Lung (tissue), 12 donors: Measurements from ENCODE around the gene ADO. TPM values are rescaled to one million over a fixed set of nuclear protein-coding genes. Genes with fewer than 3 reads are reported as not detected.
"Not testable (repeated sequence)": the region's sequence is repeated elsewhere in the genome, so short reads cannot be mapped to it uniquely, and the experiment has no call there.

Source experiments
- ATAC-seq: fragments of 200-7000 bp; cut with Tn5 transposase; one replicate; pipeline ENCODE4 v1.9.1; 2020; ENCODE audit warnings: moderate number of reproducible peaks; ENCODE audit not compliant: insufficient read depth, low FRiP score
- DNase-seq, 3 donors: peaks; one replicate each; pipeline ENCODE4 v3.0.0-alpha.2; 2013 to 2017
- H3K27ac ChIP-seq, 2 donors: one replicate each; pipeline ENCODE4 v1.5.1; 2013; ENCODE audit warnings: mild to moderate bottlenecking in 2 of 2, moderate library complexity in 2 of 2, control low read depth in 1 of 2, inconsistent platforms in 1 of 2, low read depth in 1 of 2, low read length in 1 of 2
- H3K27me3 ChIP-seq, 3 donors: one replicate each; pipeline ENCODE4 v1.5.1; 2013; ENCODE audit warnings: low read length in 2 of 3; ENCODE audit not compliant: control insufficient read depth in 3 of 3, insufficient read depth in 3 of 3
- H3K36me3 ChIP-seq, 4 donors: one replicate each; pipeline ENCODE4 v1.5.1; 2013; ENCODE audit warnings: low read length in 4 of 4, mild to moderate bottlenecking in 1 of 4, moderate library complexity in 1 of 4; ENCODE audit not compliant: control insufficient read depth in 4 of 4, insufficient read depth in 4 of 4
- H3K4me1 ChIP-seq, 5 donors: one replicate each; pipeline ENCODE4 v1.5.1; 2013; ENCODE audit warnings: low read length in 5 of 5, mild to moderate bottlenecking in 2 of 5, moderate library complexity in 1 of 5; ENCODE audit not compliant: control insufficient read depth in 5 of 5, insufficient read depth in 5 of 5
- H3K4me3 ChIP-seq: one replicate; pipeline ENCODE4 v1.5.1; 2013; ENCODE audit warnings: mild to moderate bottlenecking, control low read depth, moderate library complexity
- H3K9ac ChIP-seq, 2 donors: one replicate each; pipeline ENCODE4 v1.5.1; 2013; ENCODE audit warnings: low read length in 2 of 2, control low read depth in 1 of 2; ENCODE audit not compliant: insufficient read depth in 1 of 2
- H3K9me3 ChIP-seq, 4 donors: one replicate each; pipeline ENCODE4 v1.5.1; 2013; ENCODE audit warnings: low read length in 3 of 4, mild to moderate bottlenecking in 1 of 4, moderate library complexity in 1 of 4; ENCODE audit not compliant: control insufficient read depth in 4 of 4, insufficient read depth in 3 of 4
- WGBS, 2 donors: extraction: QIAGEN DNeasy Blood & Tissue Kit; methylation state at CpG; one replicate each; pipeline ENCODE4 v1.1.7; 2013; 5-methylcytosine and 5-hydroxymethylcytosine counted together
- polyA plus RNA-seq, 2 donors: library from polyadenylated mRNA; stranded (reverse); fragments of 200-250 nt; gene quantifications; one replicate each; pipeline ENCODE4 v1.2.1, GENCODE V29; 2013
- total RNA-seq, 2 donors: library from RNA; depleted of rRNA in 1 of 2; stranded (reverse); fragments of >200 nt in 1 of 2; gene quantifications; one replicate each; pipeline ENCODE4 v1.2.1, GENCODE V29; 2014 to 2021
- TF ChIP-seq, protein P1 (sequence below): IDR thresholded peaks from 2 replicates; pipeline ENCODE4 v1.5.1; 2012; ENCODE audit warnings: mild to moderate bottlenecking; ENCODE audit errors: control extremely low read depth, extremely low read depth
- donor health status: control.
- donor health status: control.
- donor health status: Bipolar disorder and iron deficiency.
- donor health status: healthy.
- donor health status: DM: yes; HTN: yes; CAD: no.

ADO gene
- total and polyA plus RNA-seq, 4 donors: 7.4 to 16.9 (median 11.9) TPM

DNA sequence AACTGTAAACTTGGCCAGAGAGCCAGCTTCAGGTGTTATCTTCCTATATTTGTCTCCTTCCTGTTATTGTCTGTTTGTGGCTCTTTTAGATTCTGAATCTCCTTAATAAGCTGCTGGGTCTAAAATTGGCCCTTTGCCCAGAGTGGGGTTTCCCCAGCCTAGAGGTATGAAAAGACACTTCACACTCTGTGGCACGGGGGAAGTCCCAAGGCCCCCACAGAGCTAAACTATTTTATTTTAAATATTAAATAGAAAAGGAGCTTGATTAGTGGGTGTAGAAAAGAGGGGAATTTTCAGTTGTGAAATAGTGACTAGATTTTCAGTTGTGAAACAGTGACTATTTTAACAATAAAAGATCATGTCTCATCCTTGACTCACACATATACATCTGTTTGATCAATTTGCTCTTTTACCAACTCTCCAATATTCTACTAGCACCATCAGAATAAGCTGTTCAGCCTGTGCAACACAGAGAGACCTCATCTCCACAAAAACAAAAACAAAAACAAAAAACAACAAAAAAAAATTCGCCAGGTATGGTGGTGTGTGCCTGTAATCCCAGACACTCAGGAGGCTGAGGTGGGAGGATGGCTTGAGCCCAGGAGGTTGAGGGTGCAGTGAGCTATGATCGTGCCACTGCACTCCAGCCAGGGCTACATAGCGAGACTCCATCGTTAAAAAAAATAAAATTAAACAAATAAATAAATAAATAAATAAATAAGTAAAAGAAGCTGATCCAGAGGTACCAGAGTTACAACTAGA lies 24.9 kb upstream of the ADO start:
- H3K9me3 ChIP-seq: no peaks in the 10 kb centered on the region
- H3K9ac ChIP-seq: no peak overlapping the region
- H3K4me1 ChIP-seq: no peaks in the 10 kb centered on the region
- H3K27me3 ChIP-seq: peaks cover 0 to 3% (median 0%) of the 10 kb centered on the region in 3 donors
- DNase-seq (no peak), ATAC-seq (no peak)
- H3K27ac ChIP-seq: no peak overlapping the region
- H3K4me3 ChIP-seq: no peak overlapping the region
- WGBS, 2 donors: 76 to 82% methylated on average over 5 of the region's 5 CpGs
- TF ChIP-seq, protein P1, sequence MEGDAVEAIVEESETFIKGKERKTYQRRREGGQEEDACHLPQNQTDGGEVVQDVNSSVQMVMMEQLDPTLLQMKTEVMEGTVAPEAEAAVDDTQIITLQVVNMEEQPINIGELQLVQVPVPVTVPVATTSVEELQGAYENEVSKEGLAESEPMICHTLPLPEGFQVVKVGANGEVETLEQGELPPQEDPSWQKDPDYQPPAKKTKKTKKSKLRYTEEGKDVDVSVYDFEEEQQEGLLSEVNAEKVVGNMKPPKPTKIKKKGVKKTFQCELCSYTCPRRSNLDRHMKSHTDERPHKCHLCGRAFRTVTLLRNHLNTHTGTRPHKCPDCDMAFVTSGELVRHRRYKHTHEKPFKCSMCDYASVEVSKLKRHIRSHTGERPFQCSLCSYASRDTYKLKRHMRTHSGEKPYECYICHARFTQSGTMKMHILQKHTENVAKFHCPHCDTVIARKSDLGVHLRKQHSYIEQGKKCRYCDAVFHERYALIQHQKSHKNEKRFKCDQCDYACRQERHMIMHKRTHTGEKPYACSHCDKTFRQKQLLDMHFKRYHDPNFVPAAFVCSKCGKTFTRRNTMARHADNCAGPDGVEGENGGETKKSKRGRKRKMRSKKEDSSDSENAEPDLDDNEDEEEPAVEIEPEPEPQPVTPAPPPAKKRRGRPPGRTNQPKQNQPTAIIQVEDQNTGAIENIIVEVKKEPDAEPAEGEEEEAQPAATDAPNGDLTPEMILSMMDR: no peak
- no peaks in the 10 kb centered on the region for H3K36me3 ChIP-seq

DNA sequence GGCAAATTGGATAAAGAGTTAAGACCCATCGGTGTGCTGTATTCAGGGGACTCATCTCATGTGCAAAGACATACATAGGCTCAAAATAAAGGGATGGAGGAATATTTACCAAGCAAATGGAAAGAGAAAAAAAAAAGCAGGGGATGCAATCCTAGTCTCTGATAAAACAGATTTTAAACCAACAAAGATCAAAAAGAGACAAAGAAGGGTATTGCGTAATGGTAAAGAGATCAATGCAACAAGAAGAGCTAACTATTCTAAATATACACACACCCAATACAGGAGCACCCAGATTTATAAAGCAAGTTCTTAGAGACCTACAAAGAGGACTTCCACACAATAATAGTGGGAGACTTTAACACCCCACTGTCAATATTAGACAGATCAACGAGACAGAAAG lies 20.0 kb upstream of the ADO start:
- not testable (repeated sequence) for H3K27me3 ChIP-seq, H3K36me3 ChIP-seq, H3K27ac ChIP-seq, H3K4me1 ChIP-seq, ATAC-seq, H3K9me3 ChIP-seq, DNase-seq, H3K4me3 ChIP-seq, H3K9ac ChIP-seq
- 95 to 97% methylated on average over 3 of the region's 3 CpGs for WGBS, 2 donors

DNA sequence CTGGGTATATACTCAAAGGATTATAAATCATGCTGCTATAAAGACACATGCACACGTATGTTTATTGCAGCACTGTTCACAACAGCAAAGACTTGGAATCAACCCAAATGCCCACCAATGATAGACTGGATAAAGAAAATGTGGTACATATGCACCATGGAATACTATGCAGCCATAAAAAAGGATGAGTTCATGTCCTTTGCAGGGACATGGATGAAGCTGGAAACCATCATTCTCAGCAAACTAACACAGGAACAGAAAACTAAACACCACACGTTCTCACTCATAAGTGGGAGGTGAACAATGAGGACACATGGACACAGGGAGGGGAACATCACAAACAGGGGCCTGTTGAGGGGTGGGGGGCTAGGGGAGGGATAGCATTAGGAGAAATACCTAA lies 16.2 kb upstream of the ADO start:
- DNase-seq, H3K4me3 ChIP-seq, H3K36me3 ChIP-seq, H3K9ac ChIP-seq, H3K27ac ChIP-seq, H3K4me1 ChIP-seq, H3K27me3 ChIP-seq, H3K9me3 ChIP-seq, ATAC-seq: not testable (repeated sequence)
- WGBS, 2 donors: 80 to 84% methylated on average over 2 of the region's 2 CpGs

DNA sequence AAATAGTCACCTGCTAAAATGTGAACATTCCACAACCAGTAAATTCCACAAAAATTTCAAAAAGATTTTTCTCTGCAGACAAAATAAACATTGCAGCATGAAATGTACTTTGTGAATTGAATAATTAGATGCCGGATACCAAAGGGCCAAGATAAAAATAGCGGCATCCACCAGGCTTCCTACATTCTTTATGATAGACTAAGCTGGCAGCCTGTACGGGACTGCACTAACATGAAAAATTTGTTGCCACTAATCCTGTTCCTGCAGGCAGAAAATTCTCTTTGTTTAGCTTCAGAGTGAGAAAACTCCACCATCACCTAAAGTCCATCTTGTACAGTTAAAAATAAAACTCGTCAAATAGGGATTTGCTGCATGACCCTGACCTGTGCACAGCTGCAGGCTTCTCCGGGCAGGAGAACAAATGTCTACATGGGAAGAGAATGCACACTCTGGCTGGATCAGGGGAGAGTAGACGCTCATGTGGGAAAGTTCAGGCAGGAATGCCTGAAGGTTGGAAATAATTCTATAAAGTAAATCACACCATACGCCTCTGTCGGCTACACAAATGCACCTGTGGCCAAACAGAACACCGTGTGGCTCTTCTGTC lies 15.6 kb upstream of the ADO start:
- WGBS, 2 donors: 62 to 69% methylated on average over 9 of the region's 9 CpGs
- ATAC-seq: no peak

More for the DNA sequence above, 15.6 kb upstream of the ADO start:
- no peaks in the 10 kb centered on the region for H3K9me3 ChIP-seq
- H3K36me3 ChIP-seq: no peaks in the 10 kb centered on the region
- H3K4me1 ChIP-seq: peaks cover 0 to 5% (median 0%) of the 10 kb centered on the region in 5 donors
- H3K27me3 ChIP-seq: no peaks in the 10 kb centered on the region
- TF ChIP-seq, protein P1: no peak
- no peak overlapping the region for H3K27ac ChIP-seq
- no peak overlapping the region for H3K9ac ChIP-seq
- no peak for DNase-seq
- H3K4me3 ChIP-seq: no peak overlapping the region
